NOMO-1 (cell line): Measurements from ENCODE around the gene PCSK5.

Experiments
- DNase-seq, 2 experiments: peaks; one replicate each; lab custom pipeline; 2025; ENCODE audit not compliant: unreplicated experiment in 2 of 2; lab: John Stamatoyannopoulos, UW

Gene PCSK5

DNA sequence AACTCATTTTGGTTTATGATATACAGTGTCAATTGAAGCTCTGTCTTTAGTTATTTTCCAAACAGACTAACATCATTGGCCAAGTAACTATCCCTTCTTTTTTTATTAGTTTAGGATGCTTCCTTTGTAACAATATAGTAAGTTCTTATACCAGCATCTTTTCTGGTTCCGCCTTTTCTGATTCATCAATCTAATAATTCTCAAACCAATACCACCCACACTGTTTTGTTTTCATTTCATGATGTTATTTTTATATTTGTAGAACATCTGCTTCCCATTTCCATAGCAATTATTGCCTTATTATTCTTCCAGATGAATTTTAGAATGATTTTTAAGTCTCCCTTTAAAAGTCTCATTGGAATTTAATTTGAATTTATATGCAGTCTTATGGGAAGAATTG, 285.7 kb downstream of the PCSK5 start:
- DNase-seq: no peak

DNA sequence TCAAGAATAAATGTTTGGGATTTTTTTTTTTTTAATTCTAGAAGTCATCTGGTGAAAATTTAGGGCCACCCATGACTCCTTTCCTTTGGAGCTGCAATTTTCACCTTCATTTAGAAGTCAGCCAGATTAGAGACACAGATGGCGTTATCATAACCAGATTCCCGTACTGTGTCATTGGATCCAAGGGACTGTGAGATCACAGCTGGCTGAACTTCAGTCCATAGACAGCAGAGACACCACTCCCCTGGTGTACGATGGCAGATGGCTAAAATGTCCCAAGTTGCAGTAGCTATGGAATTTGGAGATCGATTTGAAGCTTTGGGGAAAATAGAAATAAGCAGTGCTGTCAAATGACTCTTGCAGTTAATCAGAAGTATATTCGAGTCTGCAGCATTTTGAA, 287.5 kb downstream of the PCSK5 start:
- no peak for DNase-seq

- no peak for DNase-seq
Measured at GRCh38 chr9:76180541-76180940, 290.1 kb downstream of the PCSK5 start.

GRCh38 chr9:76181020-76181641, 290.7 kb downstream of the PCSK5 start:
- DNase-seq: peak in 1 of 2 experiments; percentile 59

GRCh38 chr9:76181781-76182180, 291.3 kb downstream of the PCSK5 start:
- DNase-seq: no peak

- DNase-seq: no peak
Measured at GRCh38 chr9:76185432-76185831, 295.0 kb downstream of the PCSK5 start.

GRCh38 chr9:76188286-76188685, 297.8 kb downstream of the PCSK5 start:
- no peak for DNase-seq

DNA sequence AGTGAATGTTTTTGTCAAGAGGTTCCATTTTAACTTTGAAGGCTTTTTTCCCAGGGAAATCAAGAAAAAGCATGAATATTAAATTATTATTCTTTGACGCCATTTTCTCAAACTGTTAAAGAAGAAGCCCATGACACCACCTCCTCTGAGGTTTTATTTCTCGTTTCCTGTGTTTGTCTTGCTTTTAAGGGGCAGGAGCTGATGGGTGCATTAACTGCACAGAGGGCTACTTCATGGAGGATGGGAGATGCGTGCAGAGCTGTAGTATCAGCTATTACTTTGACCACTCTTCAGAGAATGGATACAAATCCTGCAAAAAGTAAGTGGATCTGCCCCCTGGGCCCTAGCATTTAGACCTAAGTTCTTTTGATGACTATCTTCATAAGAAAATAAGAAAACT, 298.4 kb downstream of the PCSK5 start:
- DNase-seq: no peak

- no peak for DNase-seq
Measured at GRCh38 chr9:76191493-76191892, 301.0 kb downstream of the PCSK5 start.

GRCh38 chr9:76192013-76192412, 301.5 kb downstream of the PCSK5 start:
- DNase-seq: no peak

GRCh38 chr9:76194896-76195295, 304.4 kb downstream of the PCSK5 start:
- DNase-seq: no peak

GRCh38 chr9:76198336-76198735, 307.9 kb downstream of the PCSK5 start:
- DNase-seq: no peak

DNA sequence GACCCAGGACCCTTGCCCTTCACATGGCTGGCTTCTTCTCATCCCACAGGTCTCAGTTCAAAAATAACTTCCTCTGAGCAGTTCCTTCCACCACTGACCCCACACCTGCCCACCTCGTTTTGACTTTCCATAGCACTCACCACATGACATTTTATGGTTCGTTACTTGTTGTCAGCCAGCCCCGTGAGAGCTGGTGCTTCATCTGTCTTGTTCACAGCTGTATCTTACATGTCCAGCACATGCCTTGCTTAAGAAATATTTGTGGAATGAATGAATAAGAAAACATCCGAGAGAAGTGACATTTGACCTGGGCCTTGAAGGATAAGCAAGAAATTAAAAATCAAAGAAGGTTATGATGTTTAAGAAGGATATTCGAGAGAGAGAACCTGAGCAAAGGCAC, 309.8 kb downstream of the PCSK5 start:
- no peak for DNase-seq

DNA sequence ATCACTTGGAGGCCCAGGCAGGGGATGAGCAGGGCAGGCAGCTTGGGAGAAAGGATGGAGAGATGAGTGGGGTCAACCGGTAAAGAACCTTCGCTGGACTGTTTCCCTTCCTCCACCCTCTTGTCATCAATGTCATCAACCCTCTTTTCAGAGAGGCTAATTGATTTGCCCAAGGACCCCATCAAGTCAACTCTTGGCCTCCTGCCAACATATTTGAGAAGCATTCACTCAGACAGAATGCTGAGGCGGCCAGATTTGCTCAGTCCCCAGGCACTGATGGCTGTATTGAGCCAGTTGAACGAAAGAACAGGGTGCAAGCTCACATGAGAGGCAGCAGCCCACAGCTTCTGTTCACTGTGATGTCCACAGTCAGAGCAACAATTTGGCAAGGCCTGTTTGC, 310.3 kb downstream of the PCSK5 start:
- DNase-seq: no peak

DNA sequence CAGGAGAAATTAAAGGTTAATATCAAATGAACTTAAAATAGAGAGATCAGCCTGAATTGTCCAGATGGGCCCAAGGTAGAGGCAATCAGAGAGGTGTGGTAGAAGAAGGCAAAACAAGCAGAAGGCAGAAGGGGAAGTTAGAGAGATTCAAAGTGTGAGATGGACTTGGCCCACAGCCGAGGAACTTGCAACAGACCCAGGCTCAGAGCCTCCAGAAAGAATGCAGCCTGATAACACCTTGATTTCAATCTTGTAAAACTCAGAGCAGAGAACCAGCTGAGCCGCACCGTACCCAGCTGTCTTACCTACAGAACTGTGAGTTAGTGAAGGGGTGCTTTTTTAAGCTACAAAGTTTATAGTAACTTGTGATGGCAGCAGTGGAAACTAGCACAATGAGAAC, 312.9 kb downstream of the PCSK5 start:
- DNase-seq: peak; percentile 21 to 59

- DNase-seq: no peak
Measured at GRCh38 chr9:76206821-76207220, 316.3 kb downstream of the PCSK5 start.

DNA sequence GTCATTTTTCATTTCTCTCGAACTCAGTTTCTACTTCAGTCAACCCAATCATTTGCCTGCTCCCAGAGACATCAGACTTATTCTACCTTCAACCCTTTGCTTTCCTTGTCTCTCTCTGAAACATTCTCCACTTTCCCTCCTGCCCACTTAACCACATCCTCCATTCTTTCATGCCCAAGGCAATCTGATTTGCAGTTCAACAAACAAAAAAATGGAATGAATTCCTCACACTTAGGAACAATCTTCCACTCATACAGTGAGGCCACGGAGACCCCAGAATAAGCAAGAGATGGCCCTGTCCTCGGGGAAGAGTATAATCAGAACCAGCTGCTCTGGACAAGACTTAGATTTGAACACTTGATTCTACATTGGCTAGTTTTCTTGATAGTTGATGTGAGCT, 323.3 kb downstream of the PCSK5 start:
- DNase-seq: no peak

DNA sequence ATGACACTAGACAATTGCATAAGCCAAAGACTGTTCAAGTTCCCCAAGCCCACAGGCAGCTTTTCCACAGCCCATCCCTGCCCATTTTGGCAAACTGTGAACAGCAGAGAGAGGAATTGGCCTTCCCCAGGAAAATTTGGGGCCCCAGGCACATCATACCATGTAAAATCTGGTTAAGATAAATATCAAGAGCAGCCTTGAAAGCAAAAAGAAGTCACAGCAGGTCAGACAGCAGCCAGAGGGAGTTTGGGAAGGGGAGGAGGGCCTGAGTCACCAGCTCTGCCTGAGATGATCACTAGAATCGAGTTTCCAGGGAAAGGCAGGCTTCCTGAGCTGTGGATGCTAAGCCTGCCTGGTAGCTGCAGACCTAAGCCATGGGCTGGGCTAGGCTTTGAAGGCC, 324.6 kb downstream of the PCSK5 start:
- no peak for DNase-seq

- DNase-seq: peak; percentile 7 to 55
Measured at GRCh38 chr9:76216161-76216649, 325.7 kb downstream of the PCSK5 start.

DNA sequence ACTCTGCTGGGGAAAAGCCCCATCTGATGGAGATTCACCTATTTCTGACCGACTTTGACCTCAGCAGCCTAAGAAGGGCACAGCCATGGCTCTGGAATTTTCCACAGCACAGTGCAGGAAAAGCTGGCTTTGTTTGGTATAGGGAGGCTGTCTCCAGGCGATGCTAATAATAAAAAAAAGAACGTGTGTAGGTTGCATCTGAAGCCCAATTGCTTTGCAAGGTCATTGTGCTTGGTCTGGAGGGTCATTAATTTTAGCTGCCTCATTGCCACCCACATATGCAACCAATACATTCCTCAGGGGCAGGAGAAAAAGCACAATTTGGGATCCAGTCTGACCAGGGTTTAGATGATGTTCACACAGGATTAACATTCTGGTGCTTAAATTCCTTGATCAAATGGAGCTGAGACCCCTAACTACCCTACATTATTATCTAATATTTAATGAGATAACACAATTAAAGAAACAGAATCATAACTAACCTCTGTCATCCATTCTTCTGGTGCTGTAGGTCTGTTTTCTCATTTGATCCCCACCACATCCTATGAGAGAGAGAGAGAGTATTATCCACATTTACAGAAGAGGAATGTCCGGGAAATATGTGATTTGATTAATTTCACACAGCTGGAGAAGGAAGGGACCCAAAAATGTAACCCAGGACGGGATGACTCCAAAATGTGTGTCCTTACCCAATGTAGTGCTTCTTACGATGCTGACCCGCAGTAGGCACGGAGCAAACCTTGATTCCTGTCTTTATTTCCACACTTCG, 327.8 kb downstream of the PCSK5 start:
- no peak for DNase-seq

DNA sequence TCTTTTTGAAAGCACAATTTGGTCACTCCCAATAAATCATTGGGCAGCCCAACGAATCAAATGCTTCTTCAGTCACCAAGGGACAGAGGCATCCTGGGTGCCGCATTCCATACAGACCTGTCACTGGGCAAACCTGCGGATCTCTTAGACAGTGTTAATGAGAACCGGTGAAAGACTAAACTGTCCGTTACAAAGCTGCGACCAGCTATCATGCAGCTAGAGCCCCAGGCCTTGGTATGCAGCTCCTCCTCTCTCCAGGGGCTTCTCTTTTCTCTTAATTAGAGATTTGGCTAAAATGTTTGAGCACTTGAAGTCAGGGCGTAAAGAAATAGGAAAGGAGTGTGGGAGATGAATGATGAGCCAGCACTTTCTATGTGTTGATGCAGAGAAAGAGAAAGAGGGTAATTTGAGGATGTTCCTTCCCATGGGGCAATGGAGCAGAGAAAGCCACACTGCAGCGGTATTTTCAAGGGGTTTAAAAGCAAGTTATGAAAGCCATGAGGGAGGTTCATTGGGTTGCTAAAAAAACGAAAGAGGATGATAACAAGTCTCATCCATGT, 328.5 kb downstream of the PCSK5 start:
- DNase-seq: no peak

- no peak for DNase-seq
Measured at GRCh38 chr9:76219560-76220151, 329.2 kb downstream of the PCSK5 start.
